HG02981 (cell line): ENCODE data around the gene SLC4A11.
A peak's percentile ranks its signal among the peaks of the same experiment; 100 is the strongest.
"Not testable (repeated sequence)": the region's sequence is repeated elsewhere in the genome, so short reads cannot be mapped to it uniquely, and the experiment has no call there.

ENCODE experiments used
- ATAC-seq: cut with Tn5 transposase; IDR thresholded peaks from one replicate; pipeline ENCODE4 v1.9.1; 2021; ENCODE audit warnings: mild to moderate bottlenecking, moderate library complexity; ENCODE audit not compliant: unreplicated experiment

Gene SLC4A11

GRCh38 chr20:3204124-3204794, 34.7 kb downstream of the SLC4A11 start, which contains the start of gene DDRGK1:
Gene DDRGK1, minus strand, starts transcription at chr20:3204682. Its CDS starts 55 bp downstream, at chr20:3204627.
- ATAC-seq, result peak; percentile 74

GRCh38 chr20:3203315-3204123, 35.5 kb downstream of the SLC4A11 start:
- peak; percentile 11 for ATAC-seq

- no peak for ATAC-seq
Measured at GRCh38 chr20:3202965-3203314, 36.0 kb downstream of the SLC4A11 start.

- ATAC-seq, result no peak
Measured at GRCh38 chr20:3199976-3200755, 38.8 kb downstream of the SLC4A11 start.

- no peak for ATAC-seq
Measured at GRCh38 chr20:3199206-3199605, 39.8 kb downstream of the SLC4A11 start.

- ATAC-seq, result no peak
Measured at GRCh38 chr20:3195590-3196237, 43.3 kb downstream of the SLC4A11 start.

- no peak for ATAC-seq
Measured at GRCh38 chr20:3194617-3195280, 44.2 kb downstream of the SLC4A11 start.

GRCh38 chr20:3193806-3194616, 45.0 kb downstream of the SLC4A11 start:
- no peak for ATAC-seq

DNA sequence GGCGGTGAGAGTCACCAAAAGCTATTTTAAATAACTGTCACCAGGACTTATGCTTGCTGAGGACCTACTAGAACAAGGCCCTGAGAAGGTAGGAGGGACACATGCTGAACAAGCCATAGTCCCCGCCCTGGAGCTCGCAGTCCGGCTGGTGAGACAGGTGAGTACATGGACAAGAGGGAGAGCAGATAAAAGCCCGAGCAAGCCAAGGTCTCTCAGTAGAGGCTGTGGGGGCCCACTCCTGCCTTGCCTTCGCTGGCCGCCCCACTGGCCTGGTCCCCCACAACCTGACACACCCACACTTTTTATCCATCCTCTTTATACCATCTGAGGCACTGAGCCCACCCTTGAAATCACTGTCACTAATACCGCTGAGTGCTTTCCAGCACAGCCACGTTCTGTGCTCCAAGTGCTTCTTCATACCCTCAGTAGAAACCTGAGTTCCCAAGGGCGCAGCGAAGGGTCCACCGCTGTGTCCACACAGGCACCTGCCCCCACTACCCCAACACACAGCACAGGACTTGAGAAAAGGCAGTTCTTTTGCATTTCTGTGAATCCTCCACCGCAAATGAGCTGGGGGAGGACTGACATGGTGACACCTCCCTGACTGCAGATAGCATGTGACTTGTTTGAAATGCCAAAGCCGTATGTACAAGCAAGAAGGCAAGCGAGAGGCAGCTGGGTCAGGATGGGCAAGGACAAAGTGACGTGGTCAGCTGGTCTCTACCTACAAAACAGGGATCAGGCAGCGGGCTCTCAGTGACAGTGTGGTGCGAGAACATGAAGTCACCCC, 46.6 kb downstream of the SLC4A11 start:
- ATAC-seq, result no peak

- ATAC-seq, result no peak
Measured at GRCh38 chr20:3190681-3191111, 48.3 kb downstream of the SLC4A11 start.

- ATAC-seq, result no peak
Measured at GRCh38 chr20:3189561-3190131, 49.3 kb downstream of the SLC4A11 start.

DNA sequence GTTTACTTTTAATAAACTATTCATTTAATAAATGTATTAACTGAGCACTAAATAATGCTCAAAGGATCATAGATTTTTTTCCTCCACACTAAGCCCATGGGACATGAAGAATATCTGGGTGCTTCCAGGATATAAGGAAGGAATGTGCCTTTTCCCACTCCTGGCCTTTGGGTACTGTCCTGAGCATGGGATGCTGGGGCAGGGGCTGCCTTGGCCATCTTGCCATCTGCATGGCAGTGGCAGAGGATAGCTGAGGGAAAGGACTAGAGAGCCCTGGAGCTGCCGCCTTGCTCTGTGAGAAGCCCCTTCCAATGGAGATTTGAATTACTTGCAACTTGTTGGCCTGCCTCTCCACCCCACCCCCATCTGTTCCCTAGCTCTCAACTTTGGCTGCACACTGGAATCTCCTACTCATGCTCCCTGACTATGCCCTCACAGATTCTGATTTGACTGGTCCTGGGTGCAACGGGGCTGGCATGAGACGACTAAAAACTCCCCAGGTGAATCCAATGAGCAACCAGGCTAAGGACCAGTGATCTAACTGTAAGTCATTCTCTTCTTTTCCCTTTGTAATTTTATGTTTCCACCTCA, 50.1 kb downstream of the SLC4A11 start:
- ATAC-seq, result no peak

- ATAC-seq, result not testable (repeated sequence)
Measured at GRCh38 chr20:3187861-3188260, 51.1 kb downstream of the SLC4A11 start.

- no peak for ATAC-seq
Measured at GRCh38 chr20:3183896-3184612, 54.9 kb downstream of the SLC4A11 start.

DNA sequence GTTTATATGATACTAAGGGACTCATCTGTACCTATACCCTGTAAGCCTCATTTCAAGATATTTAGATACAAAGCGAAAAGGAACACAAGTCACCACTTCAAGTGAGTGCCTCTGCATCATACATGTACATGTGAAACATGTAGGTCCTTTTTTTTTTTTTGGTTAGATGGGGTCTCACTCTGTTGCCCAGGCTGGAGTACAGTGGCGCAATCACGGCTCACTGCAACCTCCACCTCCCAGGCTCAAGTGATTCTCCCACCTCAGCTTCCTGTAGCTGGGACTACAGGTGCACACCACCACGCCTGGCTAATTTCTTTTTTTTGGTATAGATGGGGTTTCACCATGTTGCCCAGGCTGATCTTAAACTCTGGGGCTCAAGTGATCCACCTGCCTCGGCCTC, 56.6 kb downstream of the SLC4A11 start:
- ATAC-seq, result not testable (repeated sequence)

DNA sequence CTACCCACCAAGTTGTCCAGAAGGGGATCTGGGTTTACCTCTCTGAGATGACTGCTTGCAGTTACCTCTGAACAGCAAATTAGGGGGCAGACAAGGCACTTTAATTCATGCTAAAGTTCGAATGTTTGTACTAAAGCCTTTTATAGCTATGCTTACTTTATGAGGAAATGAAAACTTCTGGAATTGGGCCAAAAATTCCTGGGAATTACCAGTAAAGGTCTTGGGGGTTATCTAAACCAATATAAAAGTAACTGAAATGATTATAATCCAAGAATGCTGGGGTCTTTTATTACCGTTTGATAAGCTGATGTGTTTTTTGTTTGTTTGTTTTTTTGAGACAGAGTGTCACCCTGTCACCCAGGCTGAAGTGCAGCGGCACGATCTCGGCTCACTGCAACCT, 57.7 kb downstream of the SLC4A11 start:
- ATAC-seq, result no peak

GRCh38 chr20:3180319-3180718, 58.7 kb downstream of the SLC4A11 start:
- ATAC-seq, result no peak
